GM12878 (cell line): ENCODE data around the gene FLRT1. TPM values are rescaled to one million over a fixed set of nuclear protein-coding genes. Genes with fewer than 3 reads are reported as not detected.

Source experiments
- ATF2 ChIP-seq: IDR thresholded peaks from 2 replicates; pipeline ENCODE4 v1.6.1; 2012; ENCODE audit warnings: low read length, inconsistent platforms
- BCLAF1 ChIP-seq: fragments of 450-650 bp; IDR thresholded peaks from 2 replicates; pipeline ENCODE4 v1.6.1; 2017; ENCODE audit warnings: antibody characterized with exemption, mild to moderate bottlenecking, moderate library complexity
- CHD4 ChIP-seq: fragments of 200-600 bp; sonication (generic); IDR thresholded peaks from 2 replicates; pipeline ENCODE4 v1.6.1; 2016; ENCODE audit warnings: mild to moderate bottlenecking
- E4F1 ChIP-seq: fragments of 450-650 bp; IDR thresholded peaks from 2 replicates; pipeline ENCODE4 v1.6.1; 2018; ENCODE audit warnings: borderline replicate concordance, mild to moderate bottlenecking; ENCODE audit not compliant: partially characterized antibody
- MTA2 ChIP-seq: fragments of 450-650 bp; IDR thresholded peaks from 2 replicates; pipeline ENCODE4 v1.6.1; 2016; ENCODE audit warnings: low read depth, mild to moderate bottlenecking, moderate library complexity
- RCOR1 ChIP-seq: conservative IDR thresholded peaks from 2 replicates; pipeline ENCODE4 v1.6.1; 2012; ENCODE audit warnings: low read depth, low read length, improper control_type of control experiment
- SREBF1 ChIP-seq: IDR thresholded peaks from 2 replicates; pipeline ENCODE4 v1.6.1; 2012; ENCODE audit warnings: mild to moderate bottlenecking, low read length
- TCF3 ChIP-seq: IDR thresholded peaks from 2 replicates; pipeline ENCODE4 v1.6.1; 2012; ENCODE audit warnings: low read depth, mild to moderate bottlenecking, low read length, borderline replicate concordance; ENCODE audit not compliant: insufficient read depth
- ZNF622 ChIP-seq: fragments of 450-650 bp; IDR thresholded peaks from 2 replicates; pipeline ENCODE4 v1.6.1; 2017; ENCODE audit warnings: mild to moderate bottlenecking, inconsistent platforms
- polyA plus RNA-seq, 11 experiments: library from polyadenylated mRNA; depleted of rRNA in 4 of 11; unstranded in 6 of 11; stranded (reverse) in 5 of 11; fragments of >200 nt; fragmentation: Nextera tagmentation in 4 of 11; fragmentation: Illumina TruSeq in 1 of 11; extraction: Ambion mirVana in 4 of 11; extraction: Trizol in 1 of 11; gene quantifications; 1 replicate in 1 of 11; 2 replicates in 10 of 11; pipeline versions ENCODE4 v1.2.1 to v1.2.3, GENCODE V29; 2011 to 2016; ENCODE audit warnings: inconsistent platforms in 2 of 11, missing spikeins in 2 of 11, low read depth in 1 of 11
- total RNA-seq, 4 experiments: library from RNA; depleted of rRNA in 3 of 4; stranded (reverse); fragments of >200 nt in 3 of 4; fragmentation: Illumina TruSeq in 1 of 4; extraction: Trizol in 1 of 4; gene quantifications; 2 replicates each; pipeline versions ENCODE4 v1.2.1 to v1.2.3, GENCODE V29; 2013 to 2021

Gene FLRT1
- total and polyA plus RNA-seq, 10 of the 15 experiments (the other 5 are each of a cell fraction or from before 2014, with no cell fraction given) = 0.10 to 0.12 TPM; not detected in 8

- no peak for TF ChIP-seq E4F1
- TF ChIP-seq ATF2 = no peak
- TF ChIP-seq RCOR1 = no peak
- no peak for TF ChIP-seq TCF3
- TF ChIP-seq SREBF1 = no peak
- TF ChIP-seq ZNF622 = no peak
- no peak for TF ChIP-seq CHD4
- TF ChIP-seq MTA2 = no peak
- TF ChIP-seq BCLAF1 = no peak
Measured at GRCh38 chr11:64007629-64008282, 28.0 kb upstream of the FLRT1 start (continued).
